Measurements from ENCODE around the gene ALK.

Gene ALK

DNA sequence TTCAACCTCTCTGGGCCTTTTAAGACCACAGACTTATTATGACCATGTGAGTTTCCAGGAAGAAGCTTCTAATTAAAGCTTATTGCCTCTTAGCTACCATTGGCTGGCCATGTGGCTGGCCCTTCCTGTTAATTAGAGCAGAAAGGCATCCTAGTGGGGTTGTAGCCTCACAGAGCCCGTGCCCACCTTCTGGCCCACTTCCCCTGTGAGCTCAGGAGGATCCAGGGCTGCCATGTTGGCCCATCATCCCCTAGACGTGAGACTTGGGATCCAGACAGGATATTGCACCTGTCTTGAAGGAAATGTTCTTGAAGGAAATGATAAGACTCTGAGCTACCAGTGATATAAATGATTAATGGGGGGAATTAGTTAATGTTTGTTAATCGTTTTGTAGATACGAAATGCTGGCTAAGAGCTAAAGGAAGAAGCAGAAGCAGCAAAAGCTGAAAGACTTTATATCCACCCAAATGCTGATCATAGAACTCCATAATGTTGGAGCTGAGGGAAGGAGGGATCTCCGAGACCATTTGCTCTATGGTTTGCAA lies 550.7 kb downstream of the ALK start:
- no peaks in the 10 kb centered on the region for H4K20me1 ChIP-seq (ENCODE audit: insufficient read depth, low read length)
- H3K79me2 ChIP-seq (ENCODE audit: insufficient read depth, low read length) = no peaks in the 10 kb centered on the region

DNA sequence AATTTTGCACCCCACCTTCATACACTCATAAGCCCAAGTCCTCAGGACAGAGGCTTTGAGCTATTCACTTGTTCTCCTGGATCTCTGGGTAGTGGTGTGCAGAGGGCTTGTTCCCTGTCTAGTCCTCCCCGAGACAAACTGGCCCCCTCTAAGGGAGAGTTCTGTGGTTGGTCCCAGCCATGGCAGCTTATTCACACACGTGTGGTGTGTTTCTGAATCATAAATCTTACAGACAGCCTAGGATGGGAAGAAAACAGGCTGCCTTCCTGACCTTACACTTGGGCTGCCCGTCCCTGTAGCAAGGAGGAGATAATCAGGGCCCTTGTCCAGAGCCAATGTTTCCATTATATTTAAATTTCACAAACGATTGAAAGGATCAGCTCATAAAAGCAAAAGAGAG lies 551.2 kb downstream of the ALK start:
- H3K27ac ChIP-seq (ENCODE audit: low read length) = no peak overlapping the region
- no peak for DNase-seq

More for the DNA sequence above, 550.7 kb downstream of the ALK start:
- H3K36me3 ChIP-seq (ENCODE audit: insufficient read depth, low read length) = no peaks in the 10 kb centered on the region
- H2AFZ ChIP-seq (ENCODE audit: low read depth, low read length) = no peak overlapping the region
- no peak overlapping the region for H3K9ac ChIP-seq (ENCODE audit: low read depth, low read length)
- TF ChIP-seq EZH2 (IDR thresholded peaks at IDR 0.05; ENCODE audit: borderline replicate concordance, low read depth, low read length, severe bottlenecking) = no peak
- TF ChIP-seq, protein P1, sequence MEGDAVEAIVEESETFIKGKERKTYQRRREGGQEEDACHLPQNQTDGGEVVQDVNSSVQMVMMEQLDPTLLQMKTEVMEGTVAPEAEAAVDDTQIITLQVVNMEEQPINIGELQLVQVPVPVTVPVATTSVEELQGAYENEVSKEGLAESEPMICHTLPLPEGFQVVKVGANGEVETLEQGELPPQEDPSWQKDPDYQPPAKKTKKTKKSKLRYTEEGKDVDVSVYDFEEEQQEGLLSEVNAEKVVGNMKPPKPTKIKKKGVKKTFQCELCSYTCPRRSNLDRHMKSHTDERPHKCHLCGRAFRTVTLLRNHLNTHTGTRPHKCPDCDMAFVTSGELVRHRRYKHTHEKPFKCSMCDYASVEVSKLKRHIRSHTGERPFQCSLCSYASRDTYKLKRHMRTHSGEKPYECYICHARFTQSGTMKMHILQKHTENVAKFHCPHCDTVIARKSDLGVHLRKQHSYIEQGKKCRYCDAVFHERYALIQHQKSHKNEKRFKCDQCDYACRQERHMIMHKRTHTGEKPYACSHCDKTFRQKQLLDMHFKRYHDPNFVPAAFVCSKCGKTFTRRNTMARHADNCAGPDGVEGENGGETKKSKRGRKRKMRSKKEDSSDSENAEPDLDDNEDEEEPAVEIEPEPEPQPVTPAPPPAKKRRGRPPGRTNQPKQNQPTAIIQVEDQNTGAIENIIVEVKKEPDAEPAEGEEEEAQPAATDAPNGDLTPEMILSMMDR (IDR thresholded peaks at IDR 0.05; ENCODE audit: borderline replicate concordance, extremely low read depth, low read length, poor library complexity, severe bottlenecking) = no peak
- H3K9me3 ChIP-seq (ENCODE audit: insufficient read depth, low read length, severe bottlenecking) = no peaks in the 10 kb centered on the region
- H3K4me1 ChIP-seq (ENCODE audit: insufficient read depth, low read length) = no peaks in the 10 kb centered on the region
- H3K27ac ChIP-seq (ENCODE audit: low read length) = no peak overlapping the region
- no peak overlapping the region for H3K4me2 ChIP-seq (ENCODE audit: insufficient read depth, low read length)
- peaks cover 9% of the 10 kb centered on the region for H3K27me3 ChIP-seq (ENCODE audit: insufficient read depth, low read length, poor library complexity)
- no peak overlapping the region for H3K4me3 ChIP-seq (ENCODE audit: low read depth in 1 of 2, low read length in 2 of 2)
- no peak for DNase-seq
- no peak for ATAC-seq (ENCODE audit: insufficient read depth, low read depth)

DNA sequence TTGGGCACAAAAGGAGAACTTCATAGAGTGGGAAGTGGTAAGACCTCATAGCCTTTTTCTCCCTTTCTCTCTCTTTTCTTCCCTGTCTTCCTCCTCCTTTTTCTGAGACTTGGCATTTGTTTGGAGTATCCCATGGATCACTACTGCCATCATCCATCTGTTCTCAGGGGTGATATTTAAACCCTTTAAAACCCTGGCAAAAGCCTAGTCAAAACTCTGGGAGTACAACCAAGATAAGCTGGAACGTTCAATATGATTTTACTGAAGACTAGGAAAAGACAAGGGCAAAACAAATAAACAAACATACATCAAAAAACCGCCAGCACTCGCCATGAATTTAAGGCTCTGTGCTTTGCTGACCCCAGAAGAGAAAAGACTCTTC lies 552.7 kb downstream of the ALK start:
- Histone ChIP-seq H3K27me3 (ENCODE audit: insufficient read depth, low read length, poor library complexity) (peaks cover 9% of the 10 kb centered on the region), H3K4me1 (ENCODE audit: insufficient read depth, low read length) (no peaks in the 10 kb centered on the region), H3K79me2 (ENCODE audit: insufficient read depth, low read length) (no peaks in the 10 kb centered on the region), H3K36me3 (ENCODE audit: insufficient read depth, low read length) (no peaks in the 10 kb centered on the region), H3K9ac (ENCODE audit: low read depth, low read length) (no peak overlapping the region), H4K20me1 (ENCODE audit: insufficient read depth, low read length) (no peaks in the 10 kb centered on the region), H2AFZ (ENCODE audit: low read depth, low read length) (no peak overlapping the region), H3K4me2 (ENCODE audit: insufficient read depth, low read length) (no peak overlapping the region), H3K4me3 (ENCODE audit: low read depth in 1 of 2, low read length in 2 of 2) (no peak overlapping the region), H3K9me3 (ENCODE audit: insufficient read depth, low read length, severe bottlenecking) (no peaks in the 10 kb centered on the region), H3K27ac (ENCODE audit: low read length) (no peak overlapping the region)
- ATAC-seq (ENCODE audit: insufficient read depth, low read depth) (no peak), DNase-seq (no peak)
- no peak for TF ChIP-seq EZH2 (IDR thresholded peaks at IDR 0.05; ENCODE audit: borderline replicate concordance, low read depth, low read length, severe bottlenecking)
- TF ChIP-seq, protein P1 (IDR thresholded peaks at IDR 0.05; ENCODE audit: borderline replicate concordance, extremely low read depth, low read length, poor library complexity, severe bottlenecking) = no peak

More for the DNA sequence above, 551.2 kb downstream of the ALK start:
- ATAC-seq (ENCODE audit: insufficient read depth, low read depth) = no peak
- Histone ChIP-seq H3K4me2 (ENCODE audit: insufficient read depth, low read length) (no peak overlapping the region), H3K9ac (ENCODE audit: low read depth, low read length) (no peak overlapping the region), H3K36me3 (ENCODE audit: insufficient read depth, low read length) (no peaks in the 10 kb centered on the region), H3K27me3 (ENCODE audit: insufficient read depth, low read length, poor library complexity) (peaks cover 9% of the 10 kb centered on the region), H3K4me3 (ENCODE audit: low read depth in 1 of 2, low read length in 2 of 2) (no peak overlapping the region), H3K79me2 (ENCODE audit: insufficient read depth, low read length) (no peaks in the 10 kb centered on the region), H3K4me1 (ENCODE audit: insufficient read depth, low read length) (no peaks in the 10 kb centered on the region), H2AFZ (ENCODE audit: low read depth, low read length) (no peak overlapping the region), H4K20me1 (ENCODE audit: insufficient read depth, low read length) (no peaks in the 10 kb centered on the region), H3K9me3 (ENCODE audit: insufficient read depth, low read length, severe bottlenecking) (no peaks in the 10 kb centered on the region)
- no peak for TF ChIP-seq EZH2 (IDR thresholded peaks at IDR 0.05; ENCODE audit: borderline replicate concordance, low read depth, low read length, severe bottlenecking)

DNA sequence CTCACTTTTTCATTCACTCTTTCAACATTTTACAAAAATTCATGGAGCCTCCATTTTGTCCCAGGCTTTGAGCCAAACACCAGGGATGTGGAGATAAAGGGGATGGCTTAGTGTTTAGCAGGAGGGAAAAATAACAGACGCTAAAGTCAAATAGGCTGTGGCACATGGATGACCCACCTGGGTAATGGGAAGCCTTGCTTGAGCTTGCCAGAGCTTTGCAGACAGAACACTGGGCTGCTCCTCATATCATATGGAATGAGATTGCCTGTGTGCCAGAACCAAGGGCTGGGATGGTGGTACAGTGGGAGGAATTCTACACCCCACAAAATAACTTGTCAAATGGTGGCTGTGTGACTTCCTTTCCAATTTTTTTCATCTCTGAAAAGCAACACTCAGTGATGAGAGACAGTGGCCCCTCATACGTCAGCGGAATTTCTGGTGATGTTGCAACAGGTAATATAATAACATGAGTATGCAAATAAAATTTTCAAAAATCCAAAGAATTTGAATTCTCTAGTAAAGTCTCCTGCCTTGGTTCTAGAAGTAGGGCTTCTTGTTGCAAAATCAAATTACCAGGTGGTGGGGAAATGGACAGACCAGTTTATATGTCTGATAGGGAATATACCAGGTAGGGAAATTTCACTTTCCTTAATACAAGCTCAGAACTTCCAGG lies 553.3 kb downstream of the ALK start:
- TF ChIP-seq, protein P1 (IDR thresholded peaks at IDR 0.05; ENCODE audit: borderline replicate concordance, extremely low read depth, low read length, poor library complexity, severe bottlenecking) = no peak

More for the DNA sequence above, 553.3 kb downstream of the ALK start:
- Histone ChIP-seq H3K4me3 (ENCODE audit: low read depth in 1 of 2, low read length in 2 of 2) (no peak overlapping the region), H3K79me2 (ENCODE audit: insufficient read depth, low read length) (no peaks in the 10 kb centered on the region), H3K27me3 (ENCODE audit: insufficient read depth, low read length, poor library complexity) (peaks cover 11% of the 10 kb centered on the region), H3K9ac (ENCODE audit: low read depth, low read length) (no peak overlapping the region), H4K20me1 (ENCODE audit: insufficient read depth, low read length) (no peaks in the 10 kb centered on the region), H3K27ac (ENCODE audit: low read length) (no peak overlapping the region), H3K36me3 (ENCODE audit: insufficient read depth, low read length) (no peaks in the 10 kb centered on the region), H3K9me3 (ENCODE audit: insufficient read depth, low read length, severe bottlenecking) (no peaks in the 10 kb centered on the region), H3K4me1 (ENCODE audit: insufficient read depth, low read length) (no peaks in the 10 kb centered on the region), H3K4me2 (ENCODE audit: insufficient read depth, low read length) (no peak overlapping the region), H2AFZ (ENCODE audit: low read depth, low read length) (no peak overlapping the region)
- DNase-seq = no peak
- ATAC-seq (ENCODE audit: insufficient read depth, low read depth) = no peak

Data from DND-41 (cell line).